ENCODE measurements around the gene TSTD1. TPM values are rescaled to one million over a fixed set of nuclear protein-coding genes. Genes with fewer than 3 reads are reported as not detected.
"Not testable (repeated sequence)": the region's sequence is repeated elsewhere in the genome, so short reads cannot be mapped to it uniquely, and the experiment has no call there.

Gene TSTD1
- total RNA-seq, 2 donors from 2014 or later: 49.4 to 90.8 TPM

DNA sequence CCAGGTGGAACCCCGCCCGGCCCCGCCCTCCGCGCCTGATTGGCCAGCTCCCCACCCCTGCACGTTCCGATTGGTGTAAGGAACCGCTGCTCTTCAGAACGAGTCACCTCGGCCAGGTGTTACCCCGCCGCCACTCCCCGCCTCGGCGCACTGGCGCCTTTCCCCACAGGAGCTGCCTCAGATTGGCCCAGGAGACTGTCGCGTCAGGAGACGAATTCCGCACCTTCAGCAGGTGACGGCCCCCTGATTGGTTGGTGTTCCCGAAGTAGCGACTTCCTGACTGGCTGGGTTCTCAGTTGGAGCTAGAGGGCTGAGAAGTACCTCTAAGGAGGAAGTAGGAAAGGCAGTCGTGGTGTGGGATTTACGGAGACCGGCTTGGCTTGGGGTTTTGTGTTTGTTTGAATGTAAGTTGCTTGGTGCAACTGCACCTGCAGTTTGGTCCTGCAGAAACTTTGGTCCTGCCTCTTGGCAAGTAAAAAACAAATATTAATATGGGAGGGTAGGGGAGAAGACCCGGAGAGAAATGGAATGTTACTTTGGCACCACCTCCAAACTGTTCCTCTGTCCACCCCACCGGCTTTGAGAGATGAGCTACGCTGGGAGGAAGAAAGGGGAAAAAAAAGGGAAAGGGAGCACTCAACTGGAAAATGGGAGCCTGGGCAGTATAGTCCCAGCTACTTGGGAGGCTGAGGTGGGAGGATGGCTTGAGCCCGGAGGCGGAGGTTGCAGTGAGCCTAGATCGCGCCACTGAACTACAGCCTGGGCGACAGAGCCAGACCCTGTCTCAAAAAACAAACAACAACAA, 17.4 kb downstream of the TSTD1 start:
- intact Hi-C loops (cut with DNase I): no loop called here
- Histone ChIP-seq H3K36me3 (replicated peaks in 1 of 2; ENCODE audit: insufficient read depth in 1 of 2, low read depth in 2 of 2) (no peaks in the 10 kb centered on the region), H3K4me3 (peak overlapping the region; percentile 36 to 83), H3K9me3 (no peaks in the 10 kb centered on the region), H3K27ac (peak overlapping the region; percentile 85 to 98 (median 91)), H3K27me3 (no peaks in the 10 kb centered on the region), H3K4me1 (peaks cover 49% of the 10 kb centered on the region)
- WGBS, 2 donors: 10 to 31% methylated on average over 11 to 34 of the region's 34 CpGs
- peak; percentile 99 for DNase-seq
- TF ChIP-seq CTCF (IDR thresholded peaks at IDR 0.05) (peak in 1 of 7 experiments; percentile 3), POLR2A (IDR thresholded peaks at IDR 0.05) (peak; percentile 77 to 99 (median 98))
- ATAC-seq: peak; percentile 97

DNA sequence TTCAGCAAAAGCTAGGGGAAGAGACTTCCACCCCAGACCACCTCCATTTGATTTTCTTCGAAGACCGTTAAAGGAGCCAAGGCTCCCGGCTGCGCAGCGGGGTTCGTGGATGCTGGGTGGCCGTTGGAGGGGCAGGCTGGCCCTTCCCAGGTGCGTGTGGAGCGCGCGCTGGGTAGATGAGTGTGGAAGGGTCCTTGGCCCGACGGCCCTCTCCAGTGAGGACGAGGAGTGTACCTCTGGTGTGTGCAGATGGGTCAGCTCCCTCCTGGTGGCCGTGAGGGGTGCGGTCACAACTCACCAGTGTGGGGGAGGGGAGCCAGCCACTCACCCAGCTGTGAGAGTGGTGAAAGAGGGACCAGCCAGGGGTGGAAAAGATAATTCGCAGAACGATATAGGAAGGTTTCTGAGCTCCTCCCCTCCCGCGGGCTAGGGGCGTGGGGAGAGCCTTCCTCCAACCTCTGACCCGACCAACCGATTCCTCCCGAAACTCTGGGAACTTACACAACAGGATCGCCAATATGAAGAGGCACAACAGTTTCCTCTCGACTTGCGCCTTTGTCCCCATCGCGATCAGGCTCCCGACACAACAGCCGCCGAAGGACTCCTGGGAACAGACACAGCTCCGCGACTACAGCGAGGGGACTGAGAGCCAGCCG, 18.1 kb downstream of the TSTD1 start, which contains the start of gene F11R:
Gene F11R, minus strand, starts transcription at position 644 of the 656 bp plus-strand sequence. Its CDS starts 79 bp downstream, at position 565.
- intact Hi-C loops (cut with DNase I): no loop called here

GRCh38 chr1:161019751-161020495, 18.8 kb downstream of the TSTD1 start:
- intact Hi-C loops (cut with DNase I): no loop called here
- no peak for TF ChIP-seq POLR2A (IDR thresholded peaks at IDR 0.05)
- TF ChIP-seq CTCF (IDR thresholded peaks at IDR 0.05): no peak
- ATAC-seq (no peak), DNase-seq (peak in 1 of 4 donors; percentile 10)
- WGBS, 2 donors: 4 to 6% methylated on average over 10 of the region's 10 CpGs
- Histone ChIP-seq H3K9me3 (no peaks in the 10 kb centered on the region), H3K4me3 (peak overlapping the region; percentile 51 to 83), H3K4me1 (peaks cover 54% of the 10 kb centered on the region), H3K36me3 (replicated peaks in 1 of 2; ENCODE audit: insufficient read depth in 1 of 2, low read depth in 2 of 2) (no peaks in the 10 kb centered on the region), H3K27ac (peak overlapping the region; percentile 83 to 98 (median 91)), H3K27me3 (no peaks in the 10 kb centered on the region)

More for the DNA sequence above, 18.1 kb downstream of the TSTD1 start, which contains the start of gene F11R:
- H3K9me3 ChIP-seq: no peaks in the 10 kb centered on the region
- H3K27me3 ChIP-seq: no peaks in the 10 kb centered on the region
- peak; percentile 63 to 71 (median 68) for DNase-seq
- H3K27ac ChIP-seq: peak within 1 kb of the TSS; percentile 85 to 98 (median 91)
- no peaks in the 10 kb centered on the region for H3K36me3 ChIP-seq (replicated peaks in 1 of 2; ENCODE audit: insufficient read depth in 1 of 2, low read depth in 2 of 2)
- ATAC-seq: peak; percentile 38
- peak within 1 kb of the TSS; percentile 51 to 83 for H3K4me3 ChIP-seq
- peaks cover 53% of the 10 kb centered on the region for H3K4me1 ChIP-seq
- TF ChIP-seq POLR2A (IDR thresholded peaks at IDR 0.05): peak; percentile 70 to 93 (median 93)
- TF ChIP-seq CTCF (IDR thresholded peaks at IDR 0.05): peak in 4 of 7 experiments; percentile 45 to 61 (median 55)
- WGBS, 2 donors: 1 to 2% methylated on average over 30 to 36 of the region's 36 CpGs

DNA sequence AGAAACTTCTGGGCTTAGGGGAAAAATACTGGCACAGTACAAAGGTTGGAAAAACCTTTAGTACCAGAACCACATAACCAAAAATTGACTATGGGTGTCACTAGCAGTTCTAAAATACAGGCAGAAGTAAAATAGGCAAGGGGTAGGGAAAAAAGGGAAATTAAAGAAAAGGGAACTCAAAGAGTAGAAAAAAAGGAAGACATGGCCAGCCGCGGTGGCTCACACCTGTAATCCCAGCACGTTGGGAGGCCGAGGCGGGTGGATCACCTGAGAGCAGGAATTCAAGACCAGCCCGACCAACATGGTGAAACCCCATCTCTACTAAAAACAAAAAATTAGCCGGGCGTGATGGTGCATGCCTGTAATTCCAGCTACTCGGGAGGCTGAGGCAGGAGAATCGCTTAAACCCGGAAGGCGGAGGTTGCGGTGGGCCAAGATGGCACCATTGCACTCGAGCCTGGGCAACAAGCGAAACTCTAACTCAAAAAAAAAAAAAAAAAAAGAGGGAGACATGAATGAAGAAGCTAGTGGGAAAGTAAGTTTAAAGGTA, 19.6 kb downstream of the TSTD1 start:
- H3K9me3 ChIP-seq; H3K36me3 ChIP-seq (replicated peaks in 1 of 2; ENCODE audit: insufficient read depth in 1 of 2, low read depth in 2 of 2); ATAC-seq; H3K4me3 ChIP-seq; intact Hi-C loops (cut with DNase I); DNase-seq; H3K27me3 ChIP-seq: not testable (repeated sequence)
- H3K27ac ChIP-seq: peak overlapping the region in 1 of 4 donors; percentile 98
- 87 to 91% methylated on average over 13 to 15 of the region's 15 CpGs for WGBS, 2 donors
- peaks cover 61% of the 10 kb centered on the region for H3K4me1 ChIP-seq

All from body of pancreas (tissue), 4 donors.